Measurements from ENCODE around the gene ENTPD7. TPM values are rescaled to one million over a fixed set of nuclear protein-coding genes. Genes with fewer than 3 reads are reported as not detected.

ENTPD7 gene
- total and polyA plus RNA-seq, 2 of the 8 experiments (the other 6 are each of a cell fraction or from before 2014, with no cell fraction given), result 5.0 to 15.6 TPM

GRCh38 chr10:99659031-99659867, at the start of gene ENTPD7 (continued):
- TF ChIP-seq, protein P1, sequence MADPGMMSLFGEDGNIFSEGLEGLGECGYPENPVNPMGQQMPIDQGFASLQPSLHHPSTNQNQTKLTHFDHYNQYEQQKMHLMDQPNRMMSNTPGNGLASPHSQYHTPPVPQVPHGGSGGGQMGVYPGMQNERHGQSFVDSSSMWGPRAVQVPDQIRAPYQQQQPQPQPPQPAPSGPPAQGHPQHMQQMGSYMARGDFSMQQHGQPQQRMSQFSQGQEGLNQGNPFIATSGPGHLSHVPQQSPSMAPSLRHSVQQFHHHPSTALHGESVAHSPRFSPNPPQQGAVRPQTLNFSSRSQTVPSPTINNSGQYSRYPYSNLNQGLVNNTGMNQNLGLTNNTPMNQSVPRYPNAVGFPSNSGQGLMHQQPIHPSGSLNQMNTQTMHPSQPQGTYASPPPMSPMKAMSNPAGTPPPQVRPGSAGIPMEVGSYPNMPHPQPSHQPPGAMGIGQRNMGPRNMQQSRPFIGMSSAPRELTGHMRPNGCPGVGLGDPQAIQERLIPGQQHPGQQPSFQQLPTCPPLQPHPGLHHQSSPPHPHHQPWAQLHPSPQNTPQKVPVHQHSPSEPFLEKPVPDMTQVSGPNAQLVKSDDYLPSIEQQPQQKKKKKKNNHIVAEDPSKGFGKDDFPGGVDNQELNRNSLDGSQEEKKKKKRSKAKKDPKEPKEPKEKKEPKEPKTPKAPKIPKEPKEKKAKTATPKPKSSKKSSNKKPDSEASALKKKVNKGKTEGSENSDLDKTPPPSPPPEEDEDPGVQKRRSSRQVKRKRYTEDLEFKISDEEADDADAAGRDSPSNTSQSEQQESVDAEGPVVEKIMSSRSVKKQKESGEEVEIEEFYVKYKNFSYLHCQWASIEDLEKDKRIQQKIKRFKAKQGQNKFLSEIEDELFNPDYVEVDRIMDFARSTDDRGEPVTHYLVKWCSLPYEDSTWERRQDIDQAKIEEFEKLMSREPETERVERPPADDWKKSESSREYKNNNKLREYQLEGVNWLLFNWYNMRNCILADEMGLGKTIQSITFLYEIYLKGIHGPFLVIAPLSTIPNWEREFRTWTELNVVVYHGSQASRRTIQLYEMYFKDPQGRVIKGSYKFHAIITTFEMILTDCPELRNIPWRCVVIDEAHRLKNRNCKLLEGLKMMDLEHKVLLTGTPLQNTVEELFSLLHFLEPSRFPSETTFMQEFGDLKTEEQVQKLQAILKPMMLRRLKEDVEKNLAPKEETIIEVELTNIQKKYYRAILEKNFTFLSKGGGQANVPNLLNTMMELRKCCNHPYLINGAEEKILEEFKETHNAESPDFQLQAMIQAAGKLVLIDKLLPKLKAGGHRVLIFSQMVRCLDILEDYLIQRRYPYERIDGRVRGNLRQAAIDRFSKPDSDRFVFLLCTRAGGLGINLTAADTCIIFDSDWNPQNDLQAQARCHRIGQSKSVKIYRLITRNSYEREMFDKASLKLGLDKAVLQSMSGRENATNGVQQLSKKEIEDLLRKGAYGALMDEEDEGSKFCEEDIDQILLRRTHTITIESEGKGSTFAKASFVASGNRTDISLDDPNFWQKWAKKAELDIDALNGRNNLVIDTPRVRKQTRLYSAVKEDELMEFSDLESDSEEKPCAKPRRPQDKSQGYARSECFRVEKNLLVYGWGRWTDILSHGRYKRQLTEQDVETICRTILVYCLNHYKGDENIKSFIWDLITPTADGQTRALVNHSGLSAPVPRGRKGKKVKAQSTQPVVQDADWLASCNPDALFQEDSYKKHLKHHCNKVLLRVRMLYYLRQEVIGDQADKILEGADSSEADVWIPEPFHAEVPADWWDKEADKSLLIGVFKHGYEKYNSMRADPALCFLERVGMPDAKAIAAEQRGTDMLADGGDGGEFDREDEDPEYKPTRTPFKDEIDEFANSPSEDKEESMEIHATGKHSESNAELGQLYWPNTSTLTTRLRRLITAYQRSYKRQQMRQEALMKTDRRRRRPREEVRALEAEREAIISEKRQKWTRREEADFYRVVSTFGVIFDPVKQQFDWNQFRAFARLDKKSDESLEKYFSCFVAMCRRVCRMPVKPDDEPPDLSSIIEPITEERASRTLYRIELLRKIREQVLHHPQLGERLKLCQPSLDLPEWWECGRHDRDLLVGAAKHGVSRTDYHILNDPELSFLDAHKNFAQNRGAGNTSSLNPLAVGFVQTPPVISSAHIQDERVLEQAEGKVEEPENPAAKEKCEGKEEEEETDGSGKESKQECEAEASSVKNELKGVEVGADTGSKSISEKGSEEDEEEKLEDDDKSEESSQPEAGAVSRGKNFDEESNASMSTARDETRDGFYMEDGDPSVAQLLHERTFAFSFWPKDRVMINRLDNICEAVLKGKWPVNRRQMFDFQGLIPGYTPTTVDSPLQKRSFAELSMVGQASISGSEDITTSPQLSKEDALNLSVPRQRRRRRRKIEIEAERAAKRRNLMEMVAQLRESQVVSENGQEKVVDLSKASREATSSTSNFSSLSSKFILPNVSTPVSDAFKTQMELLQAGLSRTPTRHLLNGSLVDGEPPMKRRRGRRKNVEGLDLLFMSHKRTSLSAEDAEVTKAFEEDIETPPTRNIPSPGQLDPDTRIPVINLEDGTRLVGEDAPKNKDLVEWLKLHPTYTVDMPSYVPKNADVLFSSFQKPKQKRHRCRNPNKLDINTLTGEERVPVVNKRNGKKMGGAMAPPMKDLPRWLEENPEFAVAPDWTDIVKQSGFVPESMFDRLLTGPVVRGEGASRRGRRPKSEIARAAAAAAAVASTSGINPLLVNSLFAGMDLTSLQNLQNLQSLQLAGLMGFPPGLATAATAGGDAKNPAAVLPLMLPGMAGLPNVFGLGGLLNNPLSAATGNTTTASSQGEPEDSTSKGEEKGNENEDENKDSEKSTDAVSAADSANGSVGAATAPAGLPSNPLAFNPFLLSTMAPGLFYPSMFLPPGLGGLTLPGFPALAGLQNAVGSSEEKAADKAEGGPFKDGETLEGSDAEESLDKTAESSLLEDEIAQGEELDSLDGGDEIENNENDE (IDR thresholded peaks at IDR 0.05; ENCODE audit: insufficient replicate concordance, low read length), result no peak
- TF ChIP-seq RNF2 (IDR thresholded peaks at IDR 0.05; ENCODE audit: borderline replicate concordance, low read depth, low read length, missing control alignments, poor library complexity, severe bottlenecking), result no peak
- peak; percentile 61 for TF ChIP-seq TAF1 (IDR thresholded peaks at IDR 0.05; ENCODE audit: low read depth, low read length)
- no peak for TF ChIP-seq YY1 (IDR thresholded peaks at IDR 0.05; ENCODE audit: low read depth, low read length)
- TF ChIP-seq SRF (IDR thresholded peaks at IDR 0.05; ENCODE audit: low read depth, low read length), result no peak
- TF ChIP-seq KDM1A (IDR thresholded peaks at IDR 0.05; ENCODE audit: borderline replicate concordance, low read length), result no peak
- TF ChIP-seq SP4 (IDR thresholded peaks at IDR 0.05; ENCODE audit: low read length), result no peak
- TF ChIP-seq CHD1 (IDR thresholded peaks at IDR 0.05; ENCODE audit: low read depth, low read length), result no peak
- peak; percentile 68 for TF ChIP-seq CTBP2 (IDR thresholded peaks at IDR 0.05; ENCODE audit: borderline replicate concordance, insufficient read depth, insufficient read length, low read length)
- TF ChIP-seq BACH1 (IDR thresholded peaks at IDR 0.05; ENCODE audit: low read length), result no peak; the same call in 1 of the 2 replicates
